Activated T-helper 17 cell treated with anti-CD3 and anti-CD28 coated beads, Interleukin-2, amount 50 U/mL, for 72 hours (primary cell): ENCODE results near the gene WASL. TPM values are rescaled to one million over a fixed set of nuclear protein-coding genes. Genes with fewer than 3 reads are reported as not detected.
"Not testable (repeated sequence)": the region's sequence is repeated elsewhere in the genome, so short reads cannot be mapped to it uniquely, and the experiment has no call there.

Experiments
- ATAC-seq: fragments of 150-1000 bp; cut with Tn5 transposase; replicated peaks from 2 replicates; pipeline ENCODE4 v1.10.0; 2021; ENCODE audit warnings: mild to moderate bottlenecking, moderate library complexity
- H3K27ac Mint-ChIP-seq: one replicate; pipeline ENCODE4 v1.8.0; 2022; ENCODE audit warnings: mixed read lengths
- H3K27me3 Mint-ChIP-seq: one replicate; pipeline ENCODE4 v1.8.0; 2022; ENCODE audit warnings: mixed read lengths
- H3K36me3 Mint-ChIP-seq: one replicate; pipeline ENCODE4 v1.8.0; 2022; ENCODE audit warnings: low read depth, mild to moderate bottlenecking, mixed read lengths
- H3K4me1 Mint-ChIP-seq: one replicate; pipeline ENCODE4 v1.8.0; 2022; ENCODE audit warnings: mixed read lengths
- H3K4me3 Mint-ChIP-seq: one replicate; pipeline ENCODE4 v1.8.0; 2022; ENCODE audit warnings: mild to moderate bottlenecking, mixed read lengths
- H3K9me3 Mint-ChIP-seq: one replicate; pipeline ENCODE4 v1.8.0; 2022; ENCODE audit warnings: mixed read lengths
- total RNA-seq, 2 donors: library from RNA; stranded (reverse); gene quantifications; one replicate each; pipeline ENCODE4 v1.2.3, GENCODE V29; 2022

Gene WASL
- total RNA-seq, 2 donors from 2014 or later: 8.0 to 8.7 TPM

DNA sequence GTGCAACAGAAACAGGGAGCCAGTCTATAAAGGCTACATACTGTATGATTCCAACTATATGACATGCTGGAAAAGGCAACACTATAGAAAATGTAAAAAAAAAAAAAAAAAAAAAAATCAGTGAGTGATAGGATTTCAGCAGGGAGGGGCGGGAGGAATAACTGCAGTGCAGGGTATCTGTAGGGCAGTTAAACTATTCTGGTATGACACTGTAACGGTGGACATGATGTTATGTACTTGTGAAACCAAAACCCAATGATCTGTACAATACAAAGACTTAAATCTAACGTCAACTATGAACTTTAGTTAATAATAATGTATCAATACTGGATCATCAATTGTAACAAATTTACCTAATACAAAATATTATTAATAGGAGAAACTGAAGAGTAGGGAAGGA, 14.3 kb downstream of the WASL start:
- ATAC-seq: no peak
- no peak overlapping the region for H3K27ac Mint-ChIP-seq
- peaks cover 12% of the 10 kb centered on the region for H3K9me3 Mint-ChIP-seq
- H3K4me1 Mint-ChIP-seq: peaks cover 20% of the 10 kb centered on the region
- H3K36me3 Mint-ChIP-seq: peaks cover 33% of the 10 kb centered on the region
- H3K27me3 Mint-ChIP-seq: no peaks in the 10 kb centered on the region
- no peak overlapping the region for H3K4me3 Mint-ChIP-seq

DNA sequence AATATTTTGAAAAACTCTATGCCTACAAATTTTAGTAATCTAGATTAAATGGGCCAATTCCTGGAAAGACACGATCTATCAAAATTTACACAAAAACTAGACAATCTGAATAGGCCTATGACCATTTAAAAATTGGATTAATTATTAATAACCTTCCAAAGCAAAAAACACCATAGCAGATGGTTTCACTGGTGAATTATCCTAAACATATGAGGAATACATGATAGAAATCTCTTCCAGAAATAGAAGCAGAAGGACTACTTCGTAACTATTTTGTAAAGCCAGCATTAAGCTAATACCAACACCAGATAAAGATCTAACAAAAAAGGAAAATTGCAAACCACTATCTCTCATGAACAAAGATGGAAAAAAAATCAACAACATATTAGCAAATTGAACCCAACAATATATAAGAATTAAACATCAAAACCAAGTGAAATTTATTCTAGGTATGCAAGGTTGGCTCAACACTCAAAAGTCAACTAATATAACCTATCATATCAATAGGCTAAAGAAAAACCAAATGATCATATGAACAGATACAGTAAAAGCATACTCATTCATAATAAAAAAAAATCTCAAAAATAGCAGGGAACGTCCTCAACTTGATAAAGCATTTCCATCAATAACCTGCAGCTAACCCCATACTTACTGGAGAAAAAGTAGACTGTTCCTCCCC, 16.3 kb downstream of the WASL start:
- Mint-ChIP-seq H3K4me1 (peaks cover 23% of the 10 kb centered on the region), H3K27me3 (no peaks in the 10 kb centered on the region), H3K9me3 (peaks cover 12% of the 10 kb centered on the region), H3K4me3 (no peak overlapping the region), H3K27ac (no peak overlapping the region), H3K36me3 (peaks cover 43% of the 10 kb centered on the region)
- ATAC-seq: no peak

GRCh38 chr7:123729218-123729578, 19.6 kb downstream of the WASL start:
- H3K4me1 Mint-ChIP-seq: peaks cover 29% of the 10 kb centered on the region
- H3K4me3 Mint-ChIP-seq: no peak overlapping the region
- ATAC-seq: no peak
- no peaks in the 10 kb centered on the region for H3K27me3 Mint-ChIP-seq
- no peak overlapping the region for H3K27ac Mint-ChIP-seq
- peaks cover 7% of the 10 kb centered on the region for H3K9me3 Mint-ChIP-seq
- H3K36me3 Mint-ChIP-seq: peaks cover 37% of the 10 kb centered on the region

GRCh38 chr7:123727071-123727837, 21.5 kb downstream of the WASL start:
- no peak for ATAC-seq
- no peaks in the 10 kb centered on the region for H3K27me3 Mint-ChIP-seq
- H3K9me3 Mint-ChIP-seq: no peaks in the 10 kb centered on the region
- no peak overlapping the region for H3K27ac Mint-ChIP-seq
- no peak overlapping the region for H3K4me3 Mint-ChIP-seq
- peaks cover 28% of the 10 kb centered on the region for H3K4me1 Mint-ChIP-seq
- peaks cover 28% of the 10 kb centered on the region for H3K36me3 Mint-ChIP-seq

DNA sequence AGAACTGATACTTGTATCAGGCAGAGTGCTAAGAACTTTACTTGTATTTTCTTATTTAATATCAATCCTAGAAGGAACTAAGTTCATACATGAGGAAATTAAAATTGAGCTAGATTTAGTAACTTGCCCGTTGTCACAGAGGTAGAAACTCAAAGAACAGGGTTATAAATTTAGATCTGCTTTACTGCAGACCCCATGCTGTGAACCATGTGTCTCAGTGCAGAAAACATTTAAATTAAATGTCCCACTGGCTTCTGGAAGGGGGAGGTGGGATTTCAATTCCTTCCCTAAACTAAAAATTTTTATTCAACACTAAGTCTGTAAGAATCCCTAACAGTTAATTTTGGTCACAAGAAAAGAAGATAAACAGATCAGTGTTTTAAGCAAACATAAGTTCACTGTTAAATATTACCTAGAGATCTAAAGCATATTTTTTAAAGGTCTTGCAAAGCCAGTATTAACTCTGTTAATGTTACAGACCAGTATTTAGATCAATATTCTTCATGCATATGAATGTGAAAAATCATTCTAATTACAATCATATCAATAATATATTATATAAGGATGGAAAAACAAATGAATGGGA, 23.1 kb downstream of the WASL start:
- Mint-ChIP-seq H3K4me1 (peaks cover 20% of the 10 kb centered on the region), H3K27me3 (no peaks in the 10 kb centered on the region), H3K9me3 (no peaks in the 10 kb centered on the region), H3K4me3 (no peak overlapping the region), H3K36me3 (peaks cover 20% of the 10 kb centered on the region), H3K27ac (no peak overlapping the region)
- no peak for ATAC-seq

- Mint-ChIP-seq H3K36me3 (peaks cover 20% of the 10 kb centered on the region), H3K27ac (no peak overlapping the region), H3K27me3 (no peaks in the 10 kb centered on the region), H3K4me1 (peaks cover 22% of the 10 kb centered on the region), H3K4me3 (no peak overlapping the region), H3K9me3 (no peaks in the 10 kb centered on the region)
- ATAC-seq: no peak
Measured at GRCh38 chr7:123724817-123725253, 24.0 kb downstream of the WASL start.

DNA sequence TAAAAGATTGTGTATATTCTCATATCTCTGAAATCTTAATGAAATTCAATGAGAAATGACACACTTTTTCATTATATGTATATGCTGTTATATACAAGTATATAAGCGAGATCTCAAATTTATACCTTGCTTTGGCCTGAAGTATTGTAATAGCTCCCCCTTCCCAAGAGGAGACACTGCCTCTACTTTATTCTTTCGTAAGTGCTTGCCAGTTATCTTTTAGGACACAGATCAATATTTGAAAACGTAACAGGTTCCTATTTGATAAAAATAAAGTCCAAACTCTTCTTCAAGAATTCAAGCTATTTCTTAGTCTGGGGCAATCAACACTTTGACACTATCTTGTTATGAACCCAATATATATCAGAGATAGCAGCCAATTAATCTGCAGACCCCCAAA, 24.9 kb downstream of the WASL start:
- H3K36me3 Mint-ChIP-seq: peaks cover 18% of the 10 kb centered on the region
- peaks cover 31% of the 10 kb centered on the region for H3K4me1 Mint-ChIP-seq
- H3K27me3 Mint-ChIP-seq: no peaks in the 10 kb centered on the region
- H3K9me3 Mint-ChIP-seq: no peaks in the 10 kb centered on the region
- H3K4me3 Mint-ChIP-seq: no peak overlapping the region
- H3K27ac Mint-ChIP-seq: no peak overlapping the region
- ATAC-seq: no peak

DNA sequence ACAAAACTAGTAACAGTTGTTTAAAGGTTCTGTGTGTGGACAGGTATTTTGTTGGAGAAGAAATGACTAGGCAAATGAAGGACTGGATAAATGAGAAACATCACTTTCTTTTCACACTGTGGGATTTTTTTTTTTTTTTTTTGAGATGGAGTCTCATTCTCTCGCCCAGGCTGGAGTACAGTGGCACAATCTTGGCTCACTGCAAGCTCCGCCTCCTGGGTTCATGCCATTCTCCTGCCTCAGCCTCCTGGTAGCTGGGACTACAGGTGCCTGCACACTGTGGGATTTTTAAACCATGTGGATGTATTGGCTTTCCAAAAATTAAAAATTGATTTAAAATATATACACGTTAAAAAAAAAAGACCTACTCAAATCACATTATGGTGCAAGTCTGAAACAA, 28.3 kb downstream of the WASL start:
- H3K36me3 Mint-ChIP-seq, H3K27me3 Mint-ChIP-seq, H3K9me3 Mint-ChIP-seq, H3K4me3 Mint-ChIP-seq, ATAC-seq, H3K27ac Mint-ChIP-seq: not testable (repeated sequence)
- H3K4me1 Mint-ChIP-seq: peaks cover 18% of the 10 kb centered on the region

DNA sequence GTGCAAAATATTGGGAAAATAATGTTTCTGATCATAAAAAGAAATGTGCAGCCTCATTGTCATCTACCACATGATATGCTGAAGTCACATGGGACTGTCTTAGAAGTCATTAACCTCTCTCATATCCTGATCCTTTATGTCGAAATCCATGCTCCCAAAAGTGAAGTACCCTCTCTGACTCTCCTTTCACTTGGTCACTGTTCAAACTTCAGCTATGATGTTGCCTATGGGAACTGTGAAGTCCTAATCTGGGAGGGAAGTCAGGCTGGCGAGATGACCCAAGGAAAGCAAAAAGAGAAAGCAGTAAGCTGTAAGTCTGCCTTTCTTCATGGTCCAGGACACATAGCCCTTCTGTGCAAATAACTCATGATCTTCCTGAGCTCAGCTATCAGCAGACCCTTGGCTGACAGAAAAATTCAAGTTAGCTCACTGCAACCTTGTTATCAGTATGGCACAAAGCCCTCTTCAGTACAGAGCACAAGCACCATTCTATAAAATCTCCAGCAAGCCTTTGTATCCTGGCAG, 29.5 kb downstream of the WASL start:
- no peaks in the 10 kb centered on the region for H3K36me3 Mint-ChIP-seq
- H3K27me3 Mint-ChIP-seq: no peaks in the 10 kb centered on the region
- peak overlapping the region; percentile 36 for H3K27ac Mint-ChIP-seq
- ATAC-seq: no peak
- H3K4me1 Mint-ChIP-seq: peaks cover 31% of the 10 kb centered on the region
- peak overlapping the region; percentile 17 for H3K4me3 Mint-ChIP-seq
- H3K9me3 Mint-ChIP-seq: no peaks in the 10 kb centered on the region

GRCh38 chr7:123718773-123719172, 30.0 kb downstream of the WASL start:
- H3K27ac Mint-ChIP-seq: peak overlapping the region; percentile 36

DNA sequence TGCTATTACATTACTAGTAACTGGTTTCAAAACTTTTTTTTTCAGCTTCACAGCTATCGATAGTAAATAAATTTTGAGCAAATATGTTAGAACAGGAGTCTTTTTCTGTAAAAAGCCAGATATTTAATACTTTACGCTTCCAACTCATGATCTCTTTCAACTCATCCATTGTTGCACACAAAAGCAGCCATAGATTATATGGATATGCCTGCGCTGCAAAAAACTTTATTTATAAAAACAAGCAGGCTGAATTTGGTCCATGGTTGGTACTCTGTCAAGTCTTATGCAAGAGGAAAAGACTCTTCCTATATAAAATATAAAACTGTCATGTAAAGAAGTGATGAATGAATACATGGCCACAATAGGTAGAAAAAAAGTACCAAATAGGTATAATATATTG, 31.1 kb downstream of the WASL start:
- Mint-ChIP-seq H3K36me3 (no peaks in the 10 kb centered on the region), H3K4me1 (peaks cover 30% of the 10 kb centered on the region), H3K27me3 (no peaks in the 10 kb centered on the region), H3K9me3 (no peaks in the 10 kb centered on the region), H3K27ac (no peak overlapping the region), H3K4me3 (no peak overlapping the region)
- ATAC-seq: no peak

More at GRCh38 chr7:123718773-123719172, 30.0 kb downstream of the WASL start:
- H3K4me1 Mint-ChIP-seq: peaks cover 29% of the 10 kb centered on the region
- ATAC-seq: no peak
- H3K27me3 Mint-ChIP-seq: no peaks in the 10 kb centered on the region
- H3K4me3 Mint-ChIP-seq: peak overlapping the region; percentile 17
- no peaks in the 10 kb centered on the region for H3K9me3 Mint-ChIP-seq
- H3K36me3 Mint-ChIP-seq: no peaks in the 10 kb centered on the region

DNA sequence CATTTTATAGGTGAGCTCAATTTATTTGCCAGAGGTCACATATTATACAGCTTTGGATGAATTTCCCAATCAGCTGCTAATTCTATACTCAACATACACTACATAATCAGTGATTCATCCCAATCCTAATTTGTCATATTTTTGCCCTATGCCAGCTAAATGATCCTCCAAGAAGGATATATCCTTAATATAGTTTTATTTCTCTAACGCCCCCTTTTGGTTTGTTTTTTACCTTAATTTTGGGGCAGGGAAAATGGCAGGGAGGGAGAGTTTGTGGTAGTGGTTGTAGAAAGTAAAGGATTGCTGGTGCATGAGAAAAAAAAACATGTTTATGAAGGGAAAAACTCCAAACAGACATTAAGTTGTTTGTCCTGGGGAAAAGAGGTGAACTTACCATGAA, 31.9 kb downstream of the WASL start:
- Mint-ChIP-seq H3K9me3 (no peaks in the 10 kb centered on the region), H3K27me3 (no peaks in the 10 kb centered on the region), H3K27ac (no peak overlapping the region), H3K4me1 (peaks cover 34% of the 10 kb centered on the region), H3K4me3 (no peak overlapping the region), H3K36me3 (no peaks in the 10 kb centered on the region)
- ATAC-seq: no peak

DNA sequence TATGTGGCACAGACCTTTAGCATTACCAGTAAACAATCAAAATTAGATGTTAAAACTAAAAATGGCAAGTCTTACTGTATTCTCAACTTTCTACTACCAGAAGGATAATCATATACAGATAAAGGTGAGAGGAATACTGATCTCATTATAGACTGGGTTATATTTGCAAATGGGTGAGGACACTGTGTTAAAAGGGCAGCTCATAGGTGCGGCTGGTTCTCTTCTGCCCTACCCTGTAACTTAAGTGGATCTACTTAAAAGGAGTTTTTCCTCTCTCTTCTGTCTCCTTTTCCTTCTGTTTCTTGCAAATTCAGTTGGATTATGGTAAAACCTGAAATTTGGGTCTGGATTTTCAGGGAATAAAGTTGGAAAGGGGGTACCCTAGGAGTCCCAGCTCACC, 33.0 kb downstream of the WASL start:
- no peaks in the 10 kb centered on the region for H3K36me3 Mint-ChIP-seq
- H3K4me3 Mint-ChIP-seq: no peak overlapping the region
- no peaks in the 10 kb centered on the region for H3K27me3 Mint-ChIP-seq
- H3K4me1 Mint-ChIP-seq: peaks cover 41% of the 10 kb centered on the region
- H3K27ac Mint-ChIP-seq: no peak overlapping the region
- ATAC-seq: no peak
- no peaks in the 10 kb centered on the region for H3K9me3 Mint-ChIP-seq

DNA sequence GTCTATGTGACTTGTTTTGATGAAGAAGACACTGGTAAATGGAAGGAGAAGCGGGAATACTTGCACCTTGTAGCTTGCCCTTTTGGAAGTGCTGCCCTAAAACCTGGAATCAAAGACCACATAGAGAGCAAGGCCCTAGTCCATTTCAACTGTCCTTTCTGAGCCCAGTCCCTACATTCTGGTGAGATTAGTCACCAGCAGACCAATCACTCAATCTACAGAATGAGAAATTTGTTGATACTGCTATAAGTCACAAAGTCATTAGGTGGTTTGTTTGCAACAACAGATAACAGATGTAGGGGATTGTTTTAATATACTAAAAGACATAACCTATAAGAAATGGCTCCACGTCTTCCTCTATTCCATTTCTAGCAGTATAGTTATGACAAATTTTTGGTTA, 33.6 kb downstream of the WASL start:
- Mint-ChIP-seq H3K36me3 (no peaks in the 10 kb centered on the region), H3K4me1 (peaks cover 47% of the 10 kb centered on the region), H3K9me3 (no peaks in the 10 kb centered on the region), H3K4me3 (no peak overlapping the region), H3K27me3 (no peaks in the 10 kb centered on the region), H3K27ac (peak overlapping the region; percentile 13)
- ATAC-seq: peak; percentile 31
